ENCODE data around the gene GAGE2A. TPM values are rescaled to one million over a fixed set of nuclear protein-coding genes. Genes with fewer than 3 reads are reported as not detected.
"Not testable (repeated sequence)": the region's sequence is repeated elsewhere in the genome, so short reads cannot be mapped to it uniquely, and the experiment has no call there.

GAGE2A gene
- total RNA-seq, result not detected

GRCh38 chrX:49589196-49589595, at the start of gene GAGE2A:
TSS of gene GAGE2A (plus strand) at chrX:49589496. CDS start at chrX:49590651, 1,155 bp downstream.
- ATAC-seq (ENCODE audit: low read depth); H3K27ac Mint-ChIP-seq: not testable (repeated sequence)

GRCh38 chrX:49541433-49541832, 47.9 kb upstream of the GAGE2A start, which contains the start of gene GAGE12D:
TSS of gene GAGE12D (plus strand) at chrX:49541733. CDS start at chrX:49542888, 1,155 bp downstream.
- H3K27me3 Mint-ChIP-seq; H3K4me3 Mint-ChIP-seq; H3K4me1 Mint-ChIP-seq; ATAC-seq (ENCODE audit: low read depth); DNase-seq; H3K9me3 Mint-ChIP-seq; H3K27ac Mint-ChIP-seq; POLR2A ChIA-PET; H3K36me3 Mint-ChIP-seq: not testable (repeated sequence)

More at GRCh38 chrX:49589196-49589595, at the start of gene GAGE2A:
- POLR2A ChIA-PET, H3K27me3 Mint-ChIP-seq, H3K4me3 Mint-ChIP-seq, H3K9me3 Mint-ChIP-seq, DNase-seq, H3K4me1 Mint-ChIP-seq, H3K36me3 Mint-ChIP-seq: not testable (repeated sequence)

DNA sequence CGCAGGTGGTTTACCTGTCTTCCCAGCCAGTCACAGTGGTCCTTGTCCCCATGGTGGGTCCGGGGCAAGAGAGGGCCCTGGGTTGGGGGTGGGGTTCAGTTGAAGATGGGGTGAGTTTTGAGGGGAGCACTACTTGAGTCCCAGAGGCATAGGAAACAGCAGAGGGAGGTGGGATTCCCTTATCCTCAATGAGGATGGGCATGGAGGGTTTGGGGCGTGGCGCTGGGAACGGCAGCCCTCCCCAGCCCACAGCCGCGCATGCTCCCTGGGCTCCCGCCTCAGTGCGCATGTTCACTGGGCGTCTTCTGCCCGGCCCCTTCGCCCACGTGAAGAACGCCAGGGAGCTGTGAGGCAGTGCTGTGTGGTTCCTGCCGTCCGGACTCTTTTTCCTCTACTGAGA, 38.3 kb upstream of the GAGE2A start, which contains the start of gene GAGE12E:
Gene GAGE12E (plus strand): TSS at position 301 of the 400 bp plus-strand sequence. CDS start 1,155 bp downstream, outside the sequence.
- H3K36me3 Mint-ChIP-seq, POLR2A ChIA-PET: not testable (repeated sequence)

DNA sequence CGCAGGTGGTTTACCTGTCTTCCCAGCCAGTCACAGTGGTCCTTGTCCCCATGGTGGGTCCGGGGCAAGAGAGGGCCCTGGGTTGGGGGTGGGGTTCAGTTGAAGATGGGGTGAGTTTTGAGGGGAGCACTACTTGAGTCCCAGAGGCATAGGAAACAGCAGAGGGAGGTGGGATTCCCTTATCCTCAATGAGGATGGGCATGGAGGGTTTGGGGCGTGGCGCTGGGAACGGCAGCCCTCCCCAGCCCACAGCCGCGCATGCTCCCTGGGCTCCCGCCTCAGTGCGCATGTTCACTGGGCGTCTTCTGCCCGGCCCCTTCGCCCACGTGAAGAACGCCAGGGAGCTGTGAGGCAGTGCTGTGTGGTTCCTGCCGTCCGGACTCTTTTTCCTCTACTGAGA, 28.8 kb upstream of the GAGE2A start, which contains the start of gene GAGE12F:
Gene GAGE12F (plus strand): TSS at position 301 of the 400 bp plus-strand sequence. CDS start 1,155 bp downstream, outside the sequence.
- ATAC-seq (ENCODE audit: low read depth); DNase-seq; H3K4me1 Mint-ChIP-seq; H3K4me3 Mint-ChIP-seq; POLR2A ChIA-PET; H3K27ac Mint-ChIP-seq; H3K9me3 Mint-ChIP-seq; H3K27me3 Mint-ChIP-seq; H3K36me3 Mint-ChIP-seq: not testable (repeated sequence)

More for the DNA sequence above, 38.3 kb upstream of the GAGE2A start, which contains the start of gene GAGE12E:
- H3K9me3 Mint-ChIP-seq; H3K4me1 Mint-ChIP-seq; DNase-seq; H3K27me3 Mint-ChIP-seq; ATAC-seq (ENCODE audit: low read depth); H3K4me3 Mint-ChIP-seq; H3K27ac Mint-ChIP-seq: not testable (repeated sequence)

- H3K36me3 Mint-ChIP-seq; DNase-seq; H3K27ac Mint-ChIP-seq; H3K4me1 Mint-ChIP-seq; H3K9me3 Mint-ChIP-seq; H3K27me3 Mint-ChIP-seq; H3K4me3 Mint-ChIP-seq; POLR2A ChIA-PET; ATAC-seq (ENCODE audit: low read depth): not testable (repeated sequence)
Observed at GRCh38 chrX:49568728-49569127, 20.6 kb upstream of the GAGE2A start.

- H3K4me3 Mint-ChIP-seq; DNase-seq; ATAC-seq (ENCODE audit: low read depth); H3K27me3 Mint-ChIP-seq; H3K27ac Mint-ChIP-seq; H3K9me3 Mint-ChIP-seq; POLR2A ChIA-PET; H3K36me3 Mint-ChIP-seq; H3K4me1 Mint-ChIP-seq: not testable (repeated sequence)
Observed at GRCh38 chrX:49569152-49569551, 20.1 kb upstream of the GAGE2A start.

GRCh38 chrX:49570100-49570499, 19.2 kb upstream of the GAGE2A start, which contains the start of gene GAGE12G:
TSS of gene GAGE12G (plus strand) at chrX:49570400. CDS start at chrX:49571555, 1,155 bp downstream.
- H3K36me3 Mint-ChIP-seq; H3K4me1 Mint-ChIP-seq; POLR2A ChIA-PET; H3K27me3 Mint-ChIP-seq; H3K9me3 Mint-ChIP-seq; H3K4me3 Mint-ChIP-seq; ATAC-seq (ENCODE audit: low read depth); DNase-seq; H3K27ac Mint-ChIP-seq: not testable (repeated sequence)

DNA sequence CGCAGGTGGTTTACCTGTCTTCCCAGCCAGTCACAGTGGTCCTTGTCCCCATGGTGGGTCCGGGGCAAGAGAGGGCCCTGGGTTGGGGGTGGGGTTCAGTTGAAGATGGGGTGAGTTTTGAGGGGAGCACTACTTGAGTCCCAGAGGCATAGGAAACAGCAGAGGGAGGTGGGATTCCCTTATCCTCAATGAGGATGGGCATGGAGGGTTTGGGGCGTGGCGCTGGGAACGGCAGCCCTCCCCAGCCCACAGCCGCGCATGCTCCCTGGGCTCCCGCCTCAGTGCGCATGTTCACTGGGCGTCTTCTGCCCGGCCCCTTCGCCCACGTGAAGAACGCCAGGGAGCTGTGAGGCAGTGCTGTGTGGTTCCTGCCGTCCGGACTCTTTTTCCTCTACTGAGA, 9.6 kb upstream of the GAGE2A start, which contains the start of gene GAGE12H:
Gene GAGE12H (plus strand): TSS at position 301 of the 400 bp plus-strand sequence. CDS start 1,155 bp downstream, outside the sequence.
- H3K4me1 Mint-ChIP-seq; DNase-seq; H3K9me3 Mint-ChIP-seq; POLR2A ChIA-PET; H3K36me3 Mint-ChIP-seq; H3K27me3 Mint-ChIP-seq; ATAC-seq (ENCODE audit: low read depth); H3K27ac Mint-ChIP-seq; H3K4me3 Mint-ChIP-seq: not testable (repeated sequence)

DNA sequence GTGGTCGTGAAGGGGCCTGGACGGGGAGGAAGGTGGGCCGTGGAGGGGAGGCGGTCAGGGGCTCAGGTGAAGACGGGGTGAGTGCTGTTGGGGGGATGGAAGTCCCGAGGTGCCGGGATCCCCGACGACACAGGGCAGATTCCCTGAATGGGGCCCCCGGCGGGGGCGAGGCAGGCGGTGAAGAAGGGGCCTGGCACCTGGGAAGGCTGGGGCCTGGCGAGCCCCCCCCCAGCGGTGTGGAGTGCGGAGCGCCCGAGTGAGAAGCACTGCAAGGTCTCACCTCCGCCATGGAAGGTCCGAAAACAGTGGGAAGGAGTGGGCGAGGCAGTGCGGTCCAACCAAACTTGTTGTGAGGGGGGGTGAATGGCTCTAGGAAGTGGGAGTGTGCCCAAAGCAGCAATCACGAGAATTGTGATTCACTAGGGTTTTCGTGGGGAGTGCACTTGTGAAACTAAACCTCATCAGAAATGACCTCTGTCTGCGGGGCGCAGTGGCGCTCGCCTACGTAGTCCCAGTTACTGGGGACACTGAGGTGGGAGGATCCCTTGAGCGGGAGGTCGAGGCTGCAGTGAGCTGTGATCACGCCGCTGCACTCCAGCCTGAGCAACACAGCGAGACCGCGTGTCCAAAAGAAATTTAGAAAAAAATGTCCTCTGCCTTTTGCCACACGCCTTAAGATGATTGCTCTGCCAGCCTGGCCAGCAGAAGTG, 628 bp downstream of the GAGE2A start:
- H3K9me3 Mint-ChIP-seq; POLR2A ChIA-PET; H3K4me3 Mint-ChIP-seq; H3K27ac Mint-ChIP-seq; H3K27me3 Mint-ChIP-seq; H3K36me3 Mint-ChIP-seq; ATAC-seq (ENCODE audit: low read depth); H3K4me1 Mint-ChIP-seq: not testable (repeated sequence)
- DNase-seq, result peak; percentile 25

DNA sequence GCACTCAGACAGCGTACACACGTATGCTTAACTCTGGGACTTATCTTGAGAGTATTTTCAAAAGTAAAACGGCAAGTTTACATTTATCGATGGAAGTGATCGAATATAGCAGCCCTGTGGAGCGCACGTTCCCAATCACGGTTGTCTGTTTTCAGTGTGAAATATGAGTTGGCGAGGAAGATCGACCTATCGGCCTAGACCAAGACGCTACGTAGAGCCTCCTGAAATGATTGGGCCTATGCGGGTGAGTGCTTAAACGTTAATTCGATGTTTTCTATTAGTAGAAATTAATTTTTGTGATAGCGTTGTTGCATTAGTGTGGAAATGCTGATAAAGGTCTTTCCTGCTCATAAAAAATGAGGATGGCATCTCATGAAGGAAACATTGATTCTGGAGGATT, 1.2 kb downstream of the GAGE2A start:
- H3K9me3 Mint-ChIP-seq; H3K27me3 Mint-ChIP-seq; H3K36me3 Mint-ChIP-seq; H3K4me3 Mint-ChIP-seq; H3K4me1 Mint-ChIP-seq; ATAC-seq (ENCODE audit: low read depth); POLR2A ChIA-PET; DNase-seq; H3K27ac Mint-ChIP-seq: not testable (repeated sequence)

- POLR2A ChIA-PET; H3K4me3 Mint-ChIP-seq; H3K27ac Mint-ChIP-seq; ATAC-seq (ENCODE audit: low read depth); H3K9me3 Mint-ChIP-seq; H3K36me3 Mint-ChIP-seq; H3K27me3 Mint-ChIP-seq; DNase-seq; H3K4me1 Mint-ChIP-seq: not testable (repeated sequence)
Observed at GRCh38 chrX:49598720-49599119, 9.4 kb downstream of the GAGE2A start, which contains the start of gene GAGE1. TSS of gene GAGE1 (plus strand) at chrX:49599020. CDS start at chrX:49600175, 1,155 bp downstream.

DNA sequence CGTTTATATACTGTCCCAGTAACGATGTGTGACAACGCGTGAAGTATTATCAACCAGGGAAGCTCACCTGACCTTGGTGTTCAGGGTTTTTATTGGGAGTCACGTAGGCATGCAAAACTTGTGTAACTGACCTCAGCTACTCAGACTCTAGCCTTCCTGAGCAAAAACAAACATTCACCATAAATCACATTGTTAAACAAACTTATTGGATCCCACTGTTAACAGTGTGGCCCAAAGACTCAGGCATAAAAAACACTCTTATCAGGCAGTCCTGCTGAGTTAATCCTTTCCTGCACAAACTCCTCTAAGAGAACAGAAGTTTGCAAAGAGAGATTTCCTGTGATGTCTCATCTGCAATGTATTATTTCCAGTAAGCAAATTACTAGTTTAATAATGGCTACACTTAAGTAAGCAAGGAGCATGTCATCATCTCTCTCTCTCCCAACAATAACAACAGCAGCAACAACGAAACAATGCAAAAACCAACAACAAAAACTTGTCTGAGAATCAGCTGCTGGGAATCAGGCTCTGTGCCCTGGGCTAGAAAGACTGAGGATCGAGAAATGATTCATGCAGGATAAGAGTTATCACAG, 21.5 kb downstream of the GAGE2A start:
- DNase-seq (no peak), ATAC-seq (ENCODE audit: low read depth) (no peak)
- no peak overlapping the region for H3K4me3 Mint-ChIP-seq
- H3K9me3 Mint-ChIP-seq, result no peaks in the 10 kb centered on the region
- H3K4me1 Mint-ChIP-seq, result no peaks in the 10 kb centered on the region
- POLR2A ChIA-PET, result no interaction called here
- no peak overlapping the region for H3K27ac Mint-ChIP-seq
- no peaks in the 10 kb centered on the region for H3K36me3 Mint-ChIP-seq
- peaks cover 5% of the 10 kb centered on the region for H3K27me3 Mint-ChIP-seq

DNA sequence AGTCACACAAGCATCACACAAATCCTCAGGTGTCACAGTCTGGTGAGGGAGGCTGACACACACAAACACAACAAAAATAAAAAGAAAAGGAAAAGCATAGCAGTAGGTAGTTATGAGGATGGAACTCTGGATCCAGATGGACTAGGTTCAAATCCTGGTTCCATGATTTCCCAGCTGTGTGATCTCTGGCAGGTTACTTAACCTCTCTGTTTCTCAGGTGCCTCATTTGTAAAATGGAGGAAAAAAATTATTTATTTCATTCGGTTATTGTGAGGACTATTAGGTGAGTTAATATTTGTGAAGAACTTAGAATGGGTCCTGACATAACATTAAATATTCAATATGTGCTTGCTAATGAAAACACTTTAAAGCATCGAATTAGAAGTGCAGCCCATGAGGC, 29.3 kb downstream of the GAGE2A start:
- peaks cover 3% of the 10 kb centered on the region for H3K27me3 Mint-ChIP-seq
- POLR2A ChIA-PET, result no interaction called here
- ATAC-seq (ENCODE audit: low read depth) (no peak), DNase-seq (no peak)
- H3K4me3 Mint-ChIP-seq, result no peak overlapping the region
- no peak overlapping the region for H3K27ac Mint-ChIP-seq
- no peaks in the 10 kb centered on the region for H3K36me3 Mint-ChIP-seq
- peaks cover 3% of the 10 kb centered on the region for H3K9me3 Mint-ChIP-seq
- H3K4me1 Mint-ChIP-seq, result no peaks in the 10 kb centered on the region
